Mesodermal cell (in vitro differentiated cells): ENCODE results near the gene MPPED1.

Source experiments
- H3K27ac ChIP-seq: 2 replicates; pipeline ENCODE4 v1.7.0; 2013; ENCODE audit warnings: mild to moderate bottlenecking, low read depth, low read length, moderate library complexity; ENCODE audit not compliant: severe bottlenecking
- H3K36me3 ChIP-seq: 2 replicates; pipeline ENCODE4 v1.7.1; 2013; ENCODE audit warnings: mild to moderate bottlenecking, low read length, moderate library complexity; ENCODE audit not compliant: control insufficient read depth, insufficient read depth
- H3K4me1 ChIP-seq: one replicate; pipeline ENCODE4 v1.7.1; 2013; ENCODE audit warnings: mild to moderate bottlenecking, low read length; ENCODE audit not compliant: insufficient read depth, control insufficient read depth, poor library complexity, severe bottlenecking
- H3K4me3 ChIP-seq: 2 replicates; pipeline ENCODE4 v1.7.0; 2013; ENCODE audit warnings: low read length, control low read depth, mild to moderate bottlenecking; ENCODE audit not compliant: insufficient read depth, poor library complexity, severe bottlenecking; ENCODE audit errors: extremely low read depth
- H3K9me3 ChIP-seq: 2 replicates; pipeline ENCODE4 v1.7.1; 2013; ENCODE audit warnings: mild to moderate bottlenecking, low read length, moderate library complexity; ENCODE audit not compliant: control insufficient read depth
- WGBS, 2 experiments: methylation state at CpG; one replicate each; pipeline ENCODE4 v1.1.5; 2013; ENCODE audit warnings: missing lambda C conversion rate in 2 of 2; ENCODE audit not compliant: insufficient coverage in 2 of 2; 5-methylcytosine and 5-hydroxymethylcytosine counted together

The MPPED1 gene

DNA sequence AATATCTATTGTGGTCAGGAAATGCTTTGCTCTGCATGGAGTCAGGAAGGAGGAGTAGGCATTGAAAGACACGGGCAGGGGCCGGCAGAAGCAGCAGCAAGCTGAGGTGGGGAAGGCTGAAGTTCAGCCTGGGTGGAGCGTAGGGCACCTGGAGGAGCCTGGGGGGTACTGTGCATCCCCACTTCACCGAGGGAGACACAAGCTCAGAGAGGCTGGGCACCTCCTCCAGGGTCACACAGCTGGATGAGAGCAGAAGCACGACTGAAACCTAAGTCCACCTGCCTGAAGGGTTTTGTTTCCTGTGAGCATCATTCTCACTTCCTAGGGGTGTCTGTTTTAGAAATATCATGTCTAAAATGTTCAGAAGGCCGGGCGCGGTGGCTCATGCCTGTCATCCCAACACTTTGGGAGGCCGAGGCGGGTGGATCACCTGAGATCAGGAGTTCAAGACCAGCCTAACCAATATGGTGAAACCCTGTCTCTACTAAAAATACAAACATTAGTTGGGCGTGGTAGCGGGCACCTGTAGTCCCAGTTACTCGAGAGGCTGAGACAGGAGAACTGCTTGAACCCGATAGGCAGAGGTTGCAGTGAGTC is 138.3 kb downstream of the MPPED1 start:
- no peaks in the 10 kb centered on the region for H3K4me1 ChIP-seq
- no peaks in the 10 kb centered on the region for H3K36me3 ChIP-seq
- no peak overlapping the region for H3K4me3 ChIP-seq
- no peaks in the 10 kb centered on the region for H3K9me3 ChIP-seq
- WGBS, 2 experiments, result 70 to 73% methylated on average over 14 of the region's 14 CpGs
- H3K27ac ChIP-seq, result no peak overlapping the region

DNA sequence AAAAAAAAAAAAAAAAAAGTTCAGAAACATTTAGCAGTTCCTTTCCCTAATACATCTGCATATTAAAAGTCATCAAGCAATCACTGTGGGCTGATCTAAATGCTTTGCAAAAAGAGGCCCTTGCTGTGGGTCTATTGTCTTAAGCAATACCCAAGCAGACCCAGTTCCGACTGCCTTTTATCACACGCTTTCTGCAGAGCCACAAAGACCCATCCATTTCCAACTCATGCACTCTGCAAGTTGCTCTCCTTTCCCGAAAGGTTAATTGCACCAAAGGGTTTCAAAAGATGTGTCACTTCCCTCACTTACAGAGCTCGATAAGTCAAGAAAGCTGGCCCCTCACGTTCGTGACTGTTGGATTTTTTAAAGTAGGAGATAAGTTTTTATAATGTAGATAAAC is 138.9 kb downstream of the MPPED1 start:
- H3K4me1 ChIP-seq, result no peaks in the 10 kb centered on the region
- no peaks in the 10 kb centered on the region for H3K9me3 ChIP-seq
- H3K27ac ChIP-seq, result no peak overlapping the region
- WGBS, 2 experiments, result 81 to 84% methylated on average over 3 to 6 of the region's 6 CpGs
- no peaks in the 10 kb centered on the region for H3K36me3 ChIP-seq
- no peak overlapping the region for H3K4me3 ChIP-seq

DNA sequence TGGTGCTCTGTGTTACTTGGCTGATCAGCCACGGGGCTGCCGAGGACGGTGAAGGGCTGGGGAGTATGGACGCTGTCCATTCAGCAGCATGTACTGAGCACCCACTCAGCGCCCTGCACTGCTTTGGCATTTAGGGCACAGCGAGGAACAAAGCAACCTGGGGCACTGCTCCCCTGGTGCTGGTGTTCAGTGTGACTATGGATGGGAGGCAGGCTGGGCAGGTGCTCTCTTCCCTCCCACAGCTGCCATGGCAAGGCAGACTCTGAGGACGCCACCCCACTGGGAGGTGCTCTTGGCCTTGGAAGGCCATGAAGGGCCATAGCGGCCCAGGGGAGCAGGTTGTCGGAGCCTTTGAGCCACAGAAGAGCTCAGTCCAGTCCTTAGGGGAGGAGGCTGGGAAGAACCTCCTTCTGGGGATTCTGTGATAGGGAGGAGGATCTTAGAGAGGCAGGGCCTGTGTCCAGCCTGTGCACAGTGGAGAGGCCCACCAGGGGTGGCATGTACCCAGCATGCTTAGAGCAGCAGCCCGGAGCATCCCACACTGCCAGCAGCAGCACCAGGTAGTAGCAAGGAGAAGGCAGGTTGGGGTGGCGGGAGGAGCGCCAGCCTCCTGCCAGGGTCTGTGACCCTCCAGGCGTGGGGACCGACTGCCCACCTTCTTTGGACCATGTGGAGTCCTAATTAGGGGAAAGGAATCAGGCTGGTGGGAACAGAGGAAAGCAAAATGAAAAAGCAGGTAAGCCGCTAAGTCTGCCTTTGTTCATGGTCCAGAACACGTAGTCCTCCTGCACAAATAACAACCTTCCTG is 141.8 kb downstream of the MPPED1 start:
- no peak overlapping the region for H3K4me3 ChIP-seq
- H3K9me3 ChIP-seq, result no peaks in the 10 kb centered on the region
- WGBS, 2 experiments, result 91 to 92% methylated on average over 12 to 15 of the region's 16 CpGs
- no peaks in the 10 kb centered on the region for H3K36me3 ChIP-seq
- no peaks in the 10 kb centered on the region for H3K4me1 ChIP-seq
- H3K27ac ChIP-seq, result no peak overlapping the region

- Histone ChIP-seq H3K27ac (no peak overlapping the region), H3K4me1 (no peaks in the 10 kb centered on the region), H3K4me3 (no peak overlapping the region), H3K36me3 (no peaks in the 10 kb centered on the region), H3K9me3 (no peaks in the 10 kb centered on the region)
- WGBS, 2 experiments, result 87 to 88% methylated on average over 4 to 5 of the region's 6 CpGs
Observed at GRCh38 chr22:43554259-43554636, 142.4 kb downstream of the MPPED1 start.

GRCh38 chr22:43554694-43555365 is 143.0 kb downstream of the MPPED1 start:
- WGBS, 2 experiments, result 88 to 89% methylated on average over 9 to 17 of the region's 17 CpGs
- Histone ChIP-seq H3K27ac (no peak overlapping the region), H3K36me3 (no peaks in the 10 kb centered on the region), H3K4me3 (no peak overlapping the region), H3K4me1 (no peaks in the 10 kb centered on the region), H3K9me3 (no peaks in the 10 kb centered on the region)

- H3K4me1 ChIP-seq, result no peaks in the 10 kb centered on the region
- H3K27ac ChIP-seq, result no peak overlapping the region
- H3K9me3 ChIP-seq, result no peaks in the 10 kb centered on the region
- WGBS, 2 experiments, result 83 to 84% methylated on average over 9 to 11 of the region's 11 CpGs
- H3K36me3 ChIP-seq, result no peaks in the 10 kb centered on the region
- no peak overlapping the region for H3K4me3 ChIP-seq
Observed at GRCh38 chr22:43555561-43556515, 144.0 kb downstream of the MPPED1 start.
